Measurements from ENCODE around the gene FGD2. TPM values are rescaled to one million over a fixed set of nuclear protein-coding genes. Genes with fewer than 3 reads are reported as not detected.
A peak's percentile ranks its signal among the peaks of the same experiment; 100 is the strongest.

FGD2 gene
- polyA plus RNA-seq, 1 experiment, result not detected

- no peak for DNase-seq (ENCODE audit: low read depth, low spot score)
- peak; percentile 75 for TF ChIP-seq CTCF (IDR thresholded peaks at IDR 0.05; ENCODE audit: low read depth, low read length)
- no peaks in the 10 kb centered on the region; the same call in 1 of the 2 replicates for H3K9me3 ChIP-seq (ENCODE audit: control insufficient read depth, insufficient read depth, low read length)
- no peak overlapping the region for H3K4me3 ChIP-seq (ENCODE audit: low read depth, low read length)
- ChIA-PET CTCF (interaction anchor here (0.6 to 3.8 kb wide), 12 partner anchors 14 to 213 kb away, joined by 3 to 20 read pairs (median 4); partner anchors contain the start of gene C6orf89), POLR2A (no interaction called here)
- H3K27me3 ChIP-seq (ENCODE audit: control insufficient read depth, insufficient read depth, low read length), result no peaks in the 10 kb centered on the region
- no peak overlapping the region for H3K27ac ChIP-seq (ENCODE audit: low read depth, low read length)
Measured at GRCh38 chr6:36979347-36979742, 26.1 kb upstream of the FGD2 start.

- no peak for DNase-seq (ENCODE audit: low read depth, low spot score)
- no peaks in the 10 kb centered on the region for H3K27me3 ChIP-seq (ENCODE audit: control insufficient read depth, insufficient read depth, low read length)
- TF ChIP-seq CTCF (IDR thresholded peaks at IDR 0.05; ENCODE audit: low read depth, low read length), result no peak
- H3K27ac ChIP-seq (ENCODE audit: low read depth, low read length), result no peak overlapping the region
- ChIA-PET POLR2A (no interaction called here), CTCF (interaction anchor here (1.5 to 3.8 kb wide), 5 partner anchors 38 to 214 kb away, joined by 4 to 20 read pairs (median 6); partner anchors contain the start of gene C6orf89)
- no peak overlapping the region for H3K4me3 ChIP-seq (ENCODE audit: low read depth, low read length)
- H3K9me3 ChIP-seq (ENCODE audit: control insufficient read depth, insufficient read depth, low read length), result no peaks in the 10 kb centered on the region; the same call in 1 of the 2 replicates
Measured at GRCh38 chr6:36980129-36980528, 25.3 kb upstream of the FGD2 start.

- ChIA-PET CTCF (interaction anchor here (1.6 to 3.8 kb wide), 4 partner anchors 37 to 215 kb away, joined by 4 to 20 read pairs (median 6); partner anchors contain the start of gene C6orf89), POLR2A (no interaction called here)
- DNase-seq (ENCODE audit: low read depth, low spot score), result no peak
- Histone ChIP-seq H3K4me3 (ENCODE audit: low read depth, low read length) (no peak overlapping the region), H3K27me3 (ENCODE audit: control insufficient read depth, insufficient read depth, low read length) (no peaks in the 10 kb centered on the region), H3K27ac (ENCODE audit: low read depth, low read length) (no peak overlapping the region), H3K9me3 (ENCODE audit: control insufficient read depth, insufficient read depth, low read length) (no peaks in the 10 kb centered on the region; the same call in 1 of the 2 replicates)
- TF ChIP-seq CTCF (IDR thresholded peaks at IDR 0.05; ENCODE audit: low read depth, low read length), result 0 out of 2 replicates have a peak, but pooled peaks have one; percentile 11
Measured at GRCh38 chr6:36980876-36981619, 24.4 kb upstream of the FGD2 start.

GRCh38 chr6:36983538-36983937 is 21.9 kb upstream of the FGD2 start:
- Histone ChIP-seq H3K4me3 (ENCODE audit: low read depth, low read length) (no peak overlapping the region; the same call in 1 of the 2 replicates), H3K9me3 (ENCODE audit: control insufficient read depth, insufficient read depth, low read length) (no peaks in the 10 kb centered on the region; the same call in 1 of the 2 replicates), H3K27me3 (ENCODE audit: control insufficient read depth, insufficient read depth, low read length) (no peaks in the 10 kb centered on the region), H3K27ac (ENCODE audit: low read depth, low read length) (no peak overlapping the region)
- TF ChIP-seq CTCF (IDR thresholded peaks at IDR 0.05; ENCODE audit: low read depth, low read length), result no peak
- CTCF ChIA-PET, result interaction anchor here (0.9 to 1.0 kb wide), 2 partner anchors 34 to 98 kb away, joined by 3 to 4 read pairs; no protein-coding TSS in a partner anchor
- no peak for DNase-seq (ENCODE audit: low read depth, low spot score)
- POLR2A ChIA-PET, result no interaction called here

Data from AG04450 (cell line).